Fibroblast of skin of scalp (primary cell): ENCODE data around the gene RHBDF2.

ENCODE experiments used
- DNase-seq: peaks from one replicate; pipeline ENCODE4 v3.0.0-alpha.2; 2013

The RHBDF2 gene

GRCh38 chr17:76458580-76459490 is 42.4 kb downstream of the RHBDF2 start:
- peak; percentile 50 for DNase-seq

DNA sequence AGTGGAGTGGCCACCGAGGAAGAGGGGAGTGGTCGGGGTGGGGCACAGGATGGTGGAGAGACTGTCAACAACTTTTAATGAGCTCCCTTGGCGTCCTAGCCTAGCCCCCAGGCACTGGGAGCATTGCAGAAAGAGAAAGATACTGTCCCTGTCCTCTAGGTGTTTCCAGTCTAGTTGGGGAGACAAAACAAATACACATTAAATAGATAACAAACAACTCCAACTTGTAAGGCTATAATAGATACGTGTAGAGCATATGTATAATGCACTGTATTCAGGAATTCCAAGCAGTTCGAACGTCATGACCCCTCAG is 47.8 kb downstream of the RHBDF2 start:
- no peak for DNase-seq

DNA sequence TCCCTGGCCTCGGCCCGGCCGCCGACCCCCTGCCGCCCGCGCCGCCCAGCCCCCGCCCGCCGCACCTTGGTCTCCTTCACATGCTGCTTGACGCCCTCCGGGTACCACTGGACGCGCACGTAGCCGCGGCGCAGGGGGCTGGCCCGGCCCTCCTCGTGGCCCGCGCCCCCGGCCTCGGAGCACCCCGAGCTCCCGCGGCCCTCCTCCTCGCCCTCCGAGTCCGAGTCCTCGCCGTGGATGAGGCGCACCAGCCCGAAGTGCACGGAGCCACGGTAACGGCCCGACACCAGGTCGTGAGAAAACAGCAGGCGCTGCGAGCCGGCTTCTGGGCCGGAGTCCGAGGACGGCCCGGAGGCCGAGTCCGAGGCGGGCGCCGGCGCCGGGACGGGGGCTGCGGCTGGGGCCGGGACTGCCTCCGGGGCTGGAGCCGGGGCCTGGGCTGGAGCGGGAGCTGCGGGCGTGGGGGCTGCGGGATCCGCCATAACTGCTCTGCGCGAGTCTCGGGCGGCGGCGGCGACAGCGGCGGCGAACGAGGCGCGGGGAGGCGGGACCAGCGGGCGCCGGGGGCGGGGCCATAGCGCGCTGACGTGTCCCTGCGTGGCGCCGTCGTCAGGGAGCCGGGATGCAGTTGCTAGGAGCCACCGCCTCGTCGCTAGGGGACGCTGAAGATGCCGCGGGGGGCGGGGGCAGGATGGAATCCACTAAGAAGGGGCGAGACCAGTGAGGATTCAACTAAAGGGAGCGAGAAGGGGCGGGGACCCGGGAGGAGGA is 48.4 kb downstream of the RHBDF2 start, which contains the start of gene UBE2O:
Gene UBE2O (minus strand): TSS at position 493 of the 771 bp plus-strand sequence. CDS start 11 bp downstream, at position 482.
- peak; percentile 88 for DNase-seq

GRCh38 chr17:76452127-76452659 is 49.0 kb downstream of the RHBDF2 start:
- no peak for DNase-seq

DNA sequence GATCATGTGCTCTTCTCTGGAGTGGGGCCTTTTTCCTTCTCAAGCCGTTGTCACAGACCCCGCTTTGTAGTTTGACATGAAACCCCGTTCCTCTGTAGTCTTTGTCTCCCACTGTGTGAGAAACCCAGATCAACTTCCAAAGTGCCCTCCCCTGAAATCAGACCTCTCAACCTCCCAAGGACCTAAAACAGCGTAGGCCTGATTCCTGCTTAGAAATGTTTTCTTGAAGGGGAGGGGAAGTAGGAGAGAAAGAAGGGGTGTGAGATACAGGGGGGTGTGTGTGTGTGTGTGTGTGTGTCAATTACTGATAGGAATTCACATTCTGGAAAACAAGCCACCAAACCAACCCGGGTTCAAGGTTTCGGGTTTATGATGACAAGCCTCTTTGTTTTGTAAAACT is 49.7 kb downstream of the RHBDF2 start:
- DNase-seq: no peak

DNA sequence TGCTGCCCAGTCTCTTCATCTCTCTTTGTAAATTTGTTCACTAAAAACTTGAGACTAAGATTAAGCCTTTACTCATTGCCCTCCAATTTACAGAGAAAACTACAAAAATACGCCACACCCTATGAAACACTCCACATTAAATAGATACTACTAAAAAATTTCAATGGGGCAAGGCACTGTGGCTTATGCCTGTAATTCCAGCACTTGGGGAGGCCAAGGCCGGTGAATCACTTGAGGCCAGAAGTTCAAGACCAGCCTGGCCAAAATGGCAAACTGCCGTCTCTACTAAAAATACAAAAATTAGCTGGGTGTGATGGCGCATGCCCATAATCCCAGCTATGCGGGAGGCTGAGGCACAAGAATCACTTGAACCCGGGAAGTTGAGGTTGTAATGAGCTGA is 52.1 kb downstream of the RHBDF2 start:
- no peak for DNase-seq

DNA sequence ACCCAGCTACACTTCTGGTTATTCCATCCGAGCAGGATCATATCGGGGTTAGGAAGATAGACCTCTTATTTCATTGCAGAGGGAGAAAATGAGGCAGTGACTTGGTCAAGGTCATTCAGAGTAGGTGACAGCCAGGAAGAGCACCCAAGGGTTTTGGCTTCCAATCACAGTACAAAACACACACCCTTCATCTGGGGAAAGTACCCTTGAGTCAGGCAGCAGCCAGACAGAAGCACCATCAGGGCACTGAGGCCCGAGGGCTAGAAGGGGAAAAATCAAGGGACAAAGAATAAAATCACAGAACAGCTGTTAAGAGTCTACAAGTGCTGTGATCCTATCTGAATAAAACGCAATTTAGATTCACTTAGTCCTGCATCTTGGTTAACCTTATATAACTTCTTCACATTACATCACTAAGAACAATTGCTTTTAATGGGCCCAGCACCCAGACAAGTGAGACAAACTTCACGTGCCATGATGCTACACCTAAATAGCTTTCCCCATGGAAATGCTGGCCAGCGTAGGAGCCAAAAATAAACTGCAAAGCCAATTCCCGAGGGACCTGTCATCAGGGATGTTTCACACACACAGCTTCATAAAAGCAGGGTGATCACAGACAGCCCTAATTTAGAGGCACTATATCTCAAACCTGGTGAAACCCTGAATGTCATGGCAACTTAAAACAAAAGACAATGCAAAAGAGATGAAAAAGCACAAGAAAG is 53.1 kb downstream of the RHBDF2 start:
- DNase-seq: peak; percentile 46

- DNase-seq: peak; percentile 32
Measured at GRCh38 chr17:76446449-76447231, 54.6 kb downstream of the RHBDF2 start.

DNA sequence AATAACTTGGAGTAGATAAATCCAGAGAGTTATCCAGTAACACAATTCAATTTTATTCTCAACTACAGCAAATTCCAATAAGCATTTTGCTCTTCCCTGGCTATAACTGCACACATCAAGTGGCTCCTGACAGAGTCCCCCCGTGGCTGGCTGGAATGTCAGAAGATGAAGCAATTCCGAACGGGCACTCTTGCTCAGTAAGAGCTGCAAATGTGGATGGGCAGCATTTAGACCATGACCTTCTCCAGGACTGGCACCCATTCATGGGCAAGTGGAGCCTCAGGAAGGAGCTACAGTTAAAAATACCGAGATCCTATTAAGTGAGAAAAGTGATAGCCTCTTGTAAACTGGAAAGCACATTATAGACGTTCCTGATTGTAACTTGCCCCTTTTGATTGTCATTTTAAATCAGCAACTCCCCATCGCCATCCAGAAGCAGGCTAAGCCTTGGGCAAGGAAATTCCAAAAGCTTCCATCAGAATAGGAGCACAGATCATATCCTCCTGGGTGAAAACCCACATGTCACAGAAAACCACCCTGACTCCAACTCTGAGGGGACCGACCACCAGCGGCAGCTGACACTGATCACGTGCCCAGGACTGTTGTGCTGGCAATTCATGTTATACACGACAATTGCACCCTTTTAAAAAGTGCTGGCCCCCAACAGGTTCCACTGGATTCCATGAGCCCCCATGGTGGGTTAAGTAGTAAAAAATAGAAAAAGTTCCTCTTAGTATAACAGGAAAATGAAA is 55.4 kb downstream of the RHBDF2 start:
- DNase-seq: no peak

- DNase-seq: no peak
Measured at GRCh38 chr17:76444518-76445311, 56.5 kb downstream of the RHBDF2 start.

DNA sequence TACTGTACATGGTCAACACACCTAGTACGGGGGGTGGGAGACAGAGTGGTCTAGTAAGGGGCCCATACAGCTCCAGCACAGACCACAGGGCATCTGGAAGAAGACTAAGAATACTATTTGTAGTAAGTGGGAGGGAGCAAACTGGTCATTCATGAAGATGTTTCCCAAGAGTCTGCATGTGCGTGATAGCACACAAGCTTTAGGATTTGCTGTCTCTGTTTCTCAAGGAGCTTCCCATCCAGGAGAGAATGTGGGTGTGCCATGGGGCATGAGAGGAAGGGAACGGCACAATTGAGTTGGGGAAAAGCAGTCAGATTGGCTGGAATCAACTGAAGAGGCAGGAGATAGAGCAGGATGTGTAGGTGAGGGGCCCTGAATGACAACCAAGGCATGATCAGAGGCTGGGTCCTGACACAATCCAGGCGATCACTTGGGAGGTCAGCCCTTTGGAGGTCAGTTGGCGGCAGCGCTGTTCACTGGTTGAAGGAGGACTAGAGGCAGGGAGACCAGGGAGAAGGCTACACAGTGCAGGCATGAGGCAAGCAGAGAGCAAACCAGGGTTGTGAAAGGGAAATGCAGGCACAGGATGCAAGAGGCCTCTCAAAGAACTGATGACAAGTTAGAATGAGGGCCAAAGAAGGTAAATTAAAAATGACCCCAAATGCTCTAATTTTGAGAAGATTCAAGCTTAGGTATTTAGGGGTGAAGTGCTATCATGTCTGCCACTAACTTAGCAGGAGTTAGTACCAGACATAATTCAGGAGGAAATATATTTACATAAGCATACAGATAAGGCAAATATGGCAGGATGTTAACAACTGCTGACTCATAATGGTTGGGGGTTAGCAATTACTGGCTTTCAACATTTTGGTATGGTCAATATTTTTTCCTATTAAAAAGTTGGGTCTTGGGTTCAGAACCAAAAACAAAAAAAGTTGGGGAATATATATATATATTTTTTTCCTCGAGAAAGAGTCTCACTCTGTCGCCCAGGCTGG is 58.6 kb downstream of the RHBDF2 start:
- DNase-seq: no peak

- no peak for DNase-seq
Measured at GRCh38 chr17:76441686-76442340, 59.4 kb downstream of the RHBDF2 start.

GRCh38 chr17:76440751-76441362 is 60.4 kb downstream of the RHBDF2 start:
- no peak for DNase-seq

DNA sequence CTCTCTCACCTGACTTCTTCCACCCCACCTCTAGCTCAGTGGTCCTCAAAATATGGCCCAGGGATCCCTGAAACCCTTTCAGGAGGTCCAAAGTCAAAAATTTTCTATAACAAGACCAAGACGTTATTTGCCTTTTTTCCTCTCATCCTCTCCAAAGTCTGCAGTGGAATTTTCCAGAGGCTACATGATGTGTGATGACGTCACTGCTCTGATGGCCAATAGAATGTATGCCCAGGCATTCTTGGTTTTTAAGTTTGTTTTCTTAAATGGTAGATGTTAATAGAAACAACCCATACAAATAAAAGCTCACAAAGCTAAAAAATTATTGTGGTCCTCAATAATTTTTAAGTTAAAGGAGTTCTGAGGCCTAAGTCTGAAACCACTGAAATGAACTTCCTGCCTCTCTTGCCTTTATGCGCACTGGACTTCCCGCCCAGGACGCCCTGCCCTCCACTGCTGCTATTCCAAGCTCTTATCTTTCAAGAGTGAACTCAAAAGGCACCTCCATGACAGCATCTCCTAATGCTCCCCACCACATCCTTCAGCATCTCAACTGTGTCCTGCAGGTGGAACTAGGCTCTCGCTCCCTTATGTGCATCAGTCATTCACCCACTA is 61.8 kb downstream of the RHBDF2 start:
- no peak for DNase-seq

- no peak for DNase-seq
Measured at GRCh38 chr17:76438906-76439305, 62.3 kb downstream of the RHBDF2 start.

DNA sequence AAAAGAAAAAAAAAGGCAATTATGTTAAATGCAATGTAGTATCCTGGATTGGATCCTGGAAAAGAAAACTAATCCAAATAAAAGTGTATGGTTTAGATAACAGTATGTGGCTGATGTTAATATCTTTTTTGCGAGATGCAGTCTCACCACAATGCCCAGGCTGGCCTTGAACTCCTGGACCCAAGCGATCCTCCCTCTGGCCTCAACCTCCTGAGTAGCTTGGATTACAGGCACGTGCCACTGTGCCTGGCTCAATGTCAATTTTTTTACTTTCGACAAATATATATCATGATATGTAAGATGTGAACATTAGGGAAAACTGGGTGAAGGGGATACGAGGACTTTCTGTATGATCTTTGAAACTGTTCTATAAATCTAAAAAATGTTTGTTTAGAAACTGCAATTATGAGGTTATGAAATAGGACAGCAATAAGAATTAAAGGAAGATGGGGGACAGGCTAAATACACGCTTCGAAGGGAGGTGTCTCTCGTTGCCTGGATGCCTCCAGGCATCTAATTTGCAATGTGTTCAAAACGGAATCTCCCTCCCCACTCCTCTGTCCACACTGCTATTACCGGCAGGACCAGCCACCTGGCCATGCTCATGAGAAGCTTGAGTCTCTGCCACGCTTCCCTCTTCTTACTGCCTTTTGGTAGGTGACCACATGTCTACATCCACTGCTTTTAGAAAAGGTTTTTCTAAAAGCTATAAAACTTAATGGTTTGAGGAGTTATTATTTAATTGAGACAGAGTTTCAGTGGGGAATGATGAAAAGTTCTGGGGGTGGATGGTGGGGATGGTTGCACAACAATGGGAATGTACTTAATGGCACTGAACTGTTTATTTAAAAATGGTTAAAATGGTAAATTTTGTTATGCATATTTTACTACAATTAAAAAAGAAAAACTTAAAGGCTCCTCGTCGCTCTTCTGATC is 63.5 kb downstream of the RHBDF2 start:
- no peak for DNase-seq
